HG02571 (cell line): ENCODE data around the gene FAM186B.
A peak's percentile ranks its signal among the peaks of the same experiment; 100 is the strongest.

Experiments used
- ATAC-seq: cut with Tn5 transposase; IDR thresholded peaks from one replicate; pipeline ENCODE4 v1.9.1; 2021; ENCODE audit warnings: mild to moderate bottlenecking, moderate library complexity; ENCODE audit not compliant: unreplicated experiment

FAM186B gene

DNA sequence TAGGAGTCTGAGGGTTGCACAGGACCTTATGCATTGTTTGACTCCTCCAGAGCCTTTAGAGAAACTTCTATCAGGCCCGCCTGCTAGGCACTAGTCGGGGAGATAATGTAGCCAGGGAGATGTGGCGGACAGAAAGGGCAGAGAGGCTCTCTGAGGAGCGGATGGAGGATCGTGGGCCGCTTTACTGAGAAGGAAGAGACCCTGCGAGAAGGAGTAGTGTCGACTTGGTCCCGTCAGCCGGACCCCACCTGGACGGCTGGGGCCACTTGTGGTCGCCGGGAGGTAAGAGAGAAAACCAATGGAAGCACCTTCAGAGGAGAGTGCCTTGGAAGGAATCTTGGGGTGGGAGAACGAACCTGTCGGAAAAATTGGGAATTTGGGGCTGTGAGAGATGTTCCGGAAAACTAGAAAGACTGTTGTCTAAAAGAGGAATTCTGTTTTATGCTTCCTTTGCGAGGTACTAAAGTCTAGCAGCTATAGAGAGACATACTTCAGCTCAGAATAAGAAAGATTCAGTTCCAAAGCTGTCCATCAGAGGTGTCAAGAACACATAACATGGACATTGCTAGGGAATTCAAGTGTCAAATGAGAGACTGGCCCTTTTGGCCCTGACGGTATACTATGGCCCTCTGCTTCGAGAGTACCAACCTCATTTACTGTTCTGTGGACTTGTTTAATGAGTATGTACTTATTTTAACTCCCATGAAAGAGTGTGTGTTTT lies 36.8 kb downstream of the FAM186B start:
- peak; percentile 26 for ATAC-seq

DNA sequence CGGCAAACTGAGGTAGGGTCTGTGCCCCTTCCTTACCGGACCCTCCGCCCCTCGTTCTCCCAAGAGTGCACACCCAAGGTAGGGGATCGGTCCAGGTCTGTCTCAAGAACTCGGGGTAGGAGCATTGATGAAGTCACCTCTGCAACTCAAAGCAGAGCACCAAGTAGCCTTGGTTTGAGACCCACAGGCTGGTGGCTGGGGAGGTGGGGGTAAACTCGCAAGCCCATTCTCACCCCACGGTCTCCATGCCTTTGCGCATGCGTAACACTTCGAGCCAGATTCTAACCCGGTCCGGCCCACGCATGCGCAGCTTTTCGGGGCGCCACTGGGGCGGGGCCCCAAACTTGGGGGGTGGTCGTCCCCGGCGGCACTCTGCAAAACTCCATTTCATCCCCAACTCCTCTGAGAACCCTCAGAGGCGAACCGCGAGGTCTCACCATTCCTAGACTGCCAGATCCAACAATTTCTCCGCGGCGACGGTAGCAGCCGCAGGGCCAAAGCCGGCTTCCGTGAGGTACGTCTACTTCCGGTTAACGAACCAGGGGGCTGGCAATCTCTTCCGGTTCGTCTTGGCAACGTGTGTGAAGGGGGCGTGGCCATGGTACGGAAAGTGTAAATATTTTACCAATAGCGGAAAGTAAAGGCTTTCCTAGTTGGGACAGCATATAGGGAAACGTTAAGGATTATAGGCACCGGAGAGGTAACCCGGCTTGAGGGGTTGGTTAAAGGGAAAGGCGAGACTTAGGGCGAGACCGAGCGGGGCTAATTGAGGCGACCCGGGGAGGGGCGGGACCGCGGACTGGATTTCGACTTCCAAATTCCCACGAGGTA lies 37.6 kb downstream of the FAM186B start, which contains the start of gene MCRS1:
TSS of gene MCRS1 (minus strand) at position 532 of the 831 bp plus-strand sequence. CDS start 1,411 bp downstream, outside the sequence.
- peak; percentile 84 for ATAC-seq

DNA sequence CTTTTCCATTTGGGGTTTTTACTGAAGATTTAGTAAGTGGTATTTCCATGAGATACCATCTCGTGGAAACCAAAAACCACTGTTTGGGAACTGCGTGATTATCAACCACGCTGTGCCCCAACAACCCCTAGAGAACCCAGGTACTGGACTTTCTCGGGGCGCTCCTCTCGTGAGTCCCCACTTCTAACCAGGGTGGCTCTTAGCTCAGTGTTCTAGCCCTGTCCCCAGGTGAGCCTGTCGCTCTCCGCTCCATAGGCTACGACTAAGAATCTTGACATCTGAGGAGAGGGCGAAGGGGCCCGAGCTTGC lies 38.2 kb downstream of the FAM186B start:
- no peak for ATAC-seq

DNA sequence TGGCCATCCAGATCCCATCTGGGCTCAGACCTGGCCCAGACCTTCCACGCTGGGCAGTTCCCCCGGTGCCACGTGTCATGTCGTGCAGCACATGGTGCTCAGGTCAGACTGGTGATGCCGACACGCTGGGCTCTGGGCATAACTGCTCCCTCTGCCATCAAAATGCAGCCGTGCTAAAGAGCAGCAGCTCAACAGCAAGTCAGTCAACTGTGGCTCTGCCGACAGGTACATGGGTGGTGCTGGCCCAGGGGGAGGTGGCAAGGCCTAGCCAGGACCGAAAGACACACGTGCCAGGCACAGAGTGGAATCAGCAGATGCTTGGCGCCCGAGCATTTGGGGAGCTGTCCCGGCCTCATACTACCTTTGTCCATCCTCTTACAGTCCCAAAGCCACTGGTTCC lies 39.1 kb downstream of the FAM186B start:
- no peak for ATAC-seq

DNA sequence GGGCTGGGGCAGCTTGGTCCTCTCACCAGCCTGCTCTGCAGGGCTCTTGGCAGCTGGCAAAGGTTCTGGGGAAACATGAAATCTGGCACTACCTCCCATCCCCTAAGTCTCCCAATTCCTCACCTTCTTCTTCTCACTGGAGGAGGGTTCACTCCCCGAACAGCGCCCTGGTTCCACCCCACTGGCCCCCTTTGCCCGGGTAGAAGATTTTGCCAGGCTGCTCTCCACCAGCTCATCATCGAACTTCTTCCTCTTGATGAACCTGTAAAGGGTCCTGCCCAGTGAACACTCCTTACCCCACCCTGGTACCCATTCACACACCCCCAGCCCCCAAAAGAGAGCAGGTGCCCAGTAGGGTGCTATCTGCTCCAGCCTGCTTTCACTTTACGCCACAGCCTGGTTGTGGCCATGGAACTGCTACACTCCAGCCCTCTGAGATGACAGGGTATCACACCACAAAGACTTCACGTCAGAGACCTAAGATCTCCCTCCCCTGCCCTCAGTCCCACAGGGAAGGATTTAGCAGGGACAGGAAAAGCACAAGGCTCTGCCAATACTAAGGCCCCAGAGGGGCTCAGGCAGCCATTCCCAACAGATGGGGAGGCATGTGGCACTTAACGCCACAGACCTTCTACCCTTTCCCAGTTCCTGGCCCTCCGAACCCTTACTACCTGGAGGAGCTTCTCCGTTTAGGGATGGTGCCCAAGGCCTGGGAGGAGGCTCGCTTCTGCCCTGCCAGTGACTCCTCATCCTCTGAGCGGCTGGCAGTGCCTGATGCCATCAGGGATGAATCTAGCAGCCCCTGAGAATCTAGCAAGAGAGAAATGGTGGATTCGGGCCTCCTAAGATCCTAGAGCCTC lies 39.8 kb downstream of the FAM186B start:
- no peak for ATAC-seq

DNA sequence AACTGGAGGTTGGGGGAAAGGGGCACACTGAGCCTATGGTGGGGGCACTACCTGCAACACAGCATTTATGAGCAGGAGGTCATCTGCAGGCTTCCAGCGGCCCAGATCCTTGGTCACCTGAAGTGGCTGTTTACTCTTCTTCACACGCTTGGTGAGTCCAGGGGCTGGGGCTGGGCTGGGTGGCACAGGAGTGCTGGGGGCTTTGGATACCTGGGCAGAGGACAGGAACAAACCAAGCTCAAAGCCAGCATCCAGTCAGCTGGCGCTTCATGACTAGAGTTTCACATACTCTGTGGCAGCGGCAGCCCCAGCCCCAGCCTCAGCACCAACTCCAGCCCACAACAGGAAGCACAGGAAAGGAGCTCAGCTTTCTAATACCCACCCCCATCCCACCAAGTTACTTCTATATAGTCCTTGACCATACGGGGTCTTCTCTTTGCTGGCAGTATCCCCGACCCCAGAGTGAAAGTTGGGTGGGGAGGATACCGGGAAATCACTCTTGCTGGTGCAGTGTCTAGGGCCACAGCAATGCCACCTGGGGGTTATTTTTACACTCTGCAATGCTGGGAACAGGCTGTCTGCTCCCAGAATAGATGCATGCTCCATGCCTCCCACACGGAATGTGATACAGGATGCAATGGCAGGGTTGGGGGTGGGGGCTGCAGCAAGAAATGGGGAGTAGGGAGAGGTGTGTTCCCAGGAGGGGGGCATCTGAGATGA lies 40.6 kb downstream of the FAM186B start:
- ATAC-seq: no peak

DNA sequence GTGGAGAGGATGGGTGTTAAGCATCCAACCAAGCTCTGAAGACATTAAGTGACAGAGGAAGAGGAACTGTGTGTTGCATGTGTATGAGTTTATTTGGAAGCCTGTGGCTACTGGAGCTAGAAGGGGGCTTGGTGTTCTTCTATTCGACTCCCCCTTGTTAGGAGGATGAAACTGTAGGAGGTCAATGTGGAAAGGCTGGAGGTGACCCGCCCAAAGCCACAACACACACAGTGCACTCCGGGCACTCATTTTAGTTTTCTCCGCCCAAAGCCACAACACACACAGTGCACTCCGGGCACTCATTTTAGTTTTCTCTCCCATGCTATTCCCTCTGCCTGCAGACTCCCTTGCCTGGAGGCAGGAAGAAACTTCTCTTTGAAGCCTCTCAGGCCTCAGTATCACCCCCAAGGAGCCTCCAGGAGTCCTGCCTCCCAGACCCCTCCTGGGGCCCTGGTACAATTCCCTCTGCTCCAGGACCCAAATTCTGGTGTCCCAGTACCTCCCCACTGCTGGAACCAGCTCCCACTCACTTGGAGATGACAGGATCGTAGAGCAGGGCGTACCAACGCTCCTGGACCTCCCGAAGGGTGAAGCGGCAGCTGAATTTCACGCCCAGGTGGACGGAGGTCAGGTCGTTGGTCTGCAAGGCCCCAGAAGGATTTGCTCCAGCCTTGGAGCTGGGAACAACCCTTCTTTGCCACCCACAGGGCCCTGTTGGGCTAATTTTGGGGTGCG lies 41.3 kb downstream of the FAM186B start:
- no peak for ATAC-seq

DNA sequence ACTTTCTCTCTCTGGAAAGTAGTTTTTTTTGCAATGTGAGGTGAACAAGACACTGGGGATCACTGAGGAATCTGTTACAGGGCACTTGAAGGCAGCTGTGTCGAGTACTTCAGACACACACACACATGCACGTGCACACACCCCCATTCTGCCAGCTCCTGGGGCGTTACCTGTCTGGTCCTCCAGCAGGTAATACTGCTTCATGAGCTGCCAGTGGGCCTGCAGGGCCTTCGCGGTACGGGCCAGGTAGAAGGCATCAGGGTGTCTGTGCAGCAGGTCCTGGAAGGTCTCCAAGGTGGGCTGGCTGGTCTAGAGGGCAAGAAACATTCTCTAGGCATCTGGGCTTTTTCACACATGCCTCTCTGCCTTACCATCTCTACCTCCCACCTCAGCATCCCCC lies 42.6 kb downstream of the FAM186B start:
- ATAC-seq: no peak

DNA sequence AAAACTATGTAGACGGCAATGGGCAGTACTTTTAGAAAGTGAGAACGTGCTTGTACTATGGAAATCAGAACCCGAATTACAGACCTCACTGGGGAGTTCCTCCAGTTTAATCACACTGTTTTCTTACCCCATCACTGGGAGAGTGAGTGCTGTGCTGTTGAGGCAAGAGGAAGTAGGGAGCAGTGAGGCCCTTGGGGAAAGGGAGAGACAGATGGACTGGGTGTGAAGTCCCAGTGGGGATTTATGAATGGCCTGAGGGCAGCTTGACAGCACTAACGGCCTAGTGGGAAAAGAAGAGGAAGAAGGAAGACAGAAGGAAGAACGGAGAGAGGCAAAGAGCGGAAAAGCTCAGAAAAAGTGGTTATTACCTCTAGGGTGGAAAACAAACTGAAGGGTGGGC lies 43.2 kb downstream of the FAM186B start:
- no peak for ATAC-seq

DNA sequence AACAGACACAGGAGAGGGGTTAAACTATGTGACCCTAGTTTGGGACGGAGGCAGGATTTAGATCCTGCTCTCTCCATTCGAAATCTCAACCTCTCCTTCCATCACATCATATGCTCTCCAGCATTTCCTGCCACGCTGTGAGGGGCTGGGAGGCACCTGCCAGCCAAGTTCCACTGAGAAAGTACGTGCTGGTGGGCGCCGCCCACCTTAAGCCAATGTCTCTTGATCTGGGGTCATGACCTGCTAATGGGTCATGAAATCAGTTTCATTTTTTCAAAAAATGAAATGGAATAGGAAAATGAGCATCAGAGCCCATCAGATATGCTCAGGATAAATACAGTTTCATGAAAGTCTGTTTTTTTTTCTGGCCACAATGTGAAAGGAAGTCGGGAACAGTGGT lies 44.7 kb downstream of the FAM186B start:
- ATAC-seq: no peak

DNA sequence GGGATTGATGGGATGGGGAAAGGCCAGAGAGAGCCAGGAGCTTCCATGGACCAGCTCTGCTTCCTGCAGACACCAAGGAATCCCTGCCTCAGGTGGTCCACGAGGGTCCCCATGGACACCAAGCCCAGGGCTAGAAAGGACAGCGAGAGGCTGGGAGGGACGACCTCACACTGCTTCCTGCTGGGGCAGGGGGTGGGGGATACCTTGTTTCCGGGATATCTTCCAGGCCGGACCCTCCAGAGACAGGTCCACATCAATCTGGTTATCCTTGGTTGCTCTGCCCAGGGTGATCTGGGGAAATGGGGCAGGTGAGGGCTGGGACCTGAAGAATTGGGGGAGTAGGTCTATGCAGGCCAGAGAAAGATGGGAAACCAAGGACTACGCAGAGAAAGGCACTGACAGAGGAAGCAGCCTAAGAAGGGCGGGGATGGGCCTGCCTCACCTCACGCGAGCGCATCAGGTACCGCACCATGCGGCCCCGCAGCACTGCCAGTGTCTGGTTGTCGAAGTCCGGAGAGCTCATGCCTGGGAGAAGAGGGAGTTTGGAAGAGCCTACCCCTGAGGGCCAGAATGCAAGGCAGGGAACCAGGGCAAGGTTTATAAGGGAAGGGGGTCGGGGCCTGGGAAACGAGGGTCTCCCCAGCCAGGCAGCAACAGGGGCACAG lies 46.3 kb downstream of the FAM186B start:
- no peak for ATAC-seq

DNA sequence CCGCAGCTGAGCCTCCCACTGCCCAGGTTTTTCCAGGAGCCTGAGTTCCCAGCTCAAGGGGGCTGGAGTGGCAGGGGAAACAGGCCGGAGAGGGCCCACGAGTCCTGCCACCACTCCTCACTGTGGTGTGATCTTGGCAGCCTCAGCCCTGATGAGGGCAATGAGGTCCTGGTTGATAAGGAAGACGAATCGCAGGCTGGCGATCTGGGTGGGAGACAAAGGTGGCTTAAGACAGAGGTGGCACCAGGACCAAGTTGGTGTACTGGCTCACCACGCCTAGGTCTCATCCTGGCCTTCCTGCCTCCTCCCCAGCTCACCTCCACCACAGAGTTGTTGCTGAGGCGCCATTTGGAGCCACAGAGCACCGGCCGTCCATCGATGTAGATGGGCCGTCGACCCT lies 46.9 kb downstream of the FAM186B start:
- ATAC-seq: no peak

DNA sequence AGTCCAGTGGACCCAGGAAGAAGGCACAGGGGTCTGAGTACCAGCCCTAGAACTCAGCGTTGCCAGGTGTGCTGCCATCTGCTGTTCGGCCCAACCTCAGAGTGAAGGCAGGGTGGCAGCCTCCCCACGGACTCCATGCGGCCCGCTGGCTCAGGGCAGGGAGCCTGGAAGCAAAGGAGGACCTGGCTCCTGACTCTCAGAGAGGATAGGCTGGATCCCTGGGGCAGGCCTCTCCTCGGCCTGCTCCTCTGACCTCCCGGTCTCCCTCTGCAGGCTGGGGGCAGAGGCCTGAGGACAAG lies 47.6 kb downstream of the FAM186B start:
- ATAC-seq: no peak

DNA sequence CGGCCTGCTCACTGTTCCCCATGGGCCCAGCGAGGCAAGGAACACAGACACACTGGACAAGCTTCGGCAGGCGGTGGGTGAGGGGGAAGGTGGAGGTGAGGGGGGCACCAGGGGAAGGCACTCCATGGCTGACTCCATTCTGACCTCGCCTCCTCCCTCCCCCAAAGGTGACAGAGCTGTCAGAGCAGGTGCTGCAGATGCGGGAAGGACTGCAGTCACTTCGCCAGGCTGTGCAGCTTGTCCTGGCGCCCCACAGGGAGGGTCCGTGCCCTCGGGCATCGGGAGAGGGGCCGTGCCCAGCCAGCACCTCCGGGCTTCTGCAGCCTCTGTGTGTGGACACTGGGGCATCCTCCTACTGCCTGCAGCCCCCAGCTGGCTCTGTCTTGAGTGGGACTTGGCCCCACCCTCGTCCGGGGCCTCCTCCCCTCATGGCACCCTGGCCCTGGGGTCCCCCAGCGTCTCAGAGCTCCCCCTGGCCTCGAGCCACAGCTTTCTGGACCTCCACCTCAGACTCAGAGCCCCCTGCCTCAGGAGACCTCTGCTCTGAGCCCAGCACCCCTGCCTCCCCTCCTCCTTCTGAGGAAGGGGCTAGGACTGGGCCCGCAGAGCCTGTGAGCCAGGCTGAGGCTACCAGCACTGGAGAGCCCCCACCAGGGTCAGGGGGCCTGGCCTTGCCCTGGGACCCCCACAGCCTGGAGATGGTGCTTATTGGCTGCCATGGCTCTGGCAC lies 48.1 kb downstream of the FAM186B start:
- no peak for ATAC-seq

DNA sequence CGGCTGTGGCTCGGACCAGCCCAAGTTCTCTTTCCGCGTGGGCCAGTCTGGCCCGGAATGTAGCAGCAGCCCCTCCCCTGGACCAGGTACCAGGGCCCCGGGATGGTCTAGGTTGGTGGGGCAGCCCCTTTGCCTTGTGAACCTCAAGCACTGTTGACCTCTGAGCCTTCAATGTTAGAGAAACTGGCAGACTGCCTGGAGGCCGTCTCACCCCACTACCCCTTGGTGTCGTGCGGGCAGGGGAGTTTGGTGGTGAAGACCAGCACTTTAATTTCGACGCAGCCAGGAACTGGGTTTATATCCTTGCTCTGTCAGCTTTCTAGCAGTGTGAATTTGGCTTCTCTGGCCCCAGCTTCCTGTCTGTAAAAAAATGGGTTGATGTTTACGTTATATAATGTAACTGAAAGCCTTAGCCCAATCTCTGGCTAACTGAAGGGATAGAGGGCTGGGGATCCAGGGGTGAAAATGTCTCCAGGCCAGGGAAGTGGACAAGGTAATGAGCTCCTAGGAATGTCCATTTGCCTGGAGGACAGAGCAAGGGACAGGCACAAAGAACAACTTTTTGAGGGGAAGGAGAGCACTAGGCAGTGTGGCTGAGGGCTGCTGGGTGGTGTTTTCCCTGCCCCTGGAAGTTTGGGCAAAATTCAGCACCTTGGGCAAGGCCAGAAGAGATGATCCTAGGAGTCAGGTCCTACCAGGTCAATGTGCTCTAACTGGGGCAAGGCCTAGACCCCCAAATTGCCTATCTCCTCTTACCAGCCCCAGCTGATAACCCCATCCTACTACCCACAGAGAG lies 48.9 kb downstream of the FAM186B start:
- ATAC-seq: no peak

DNA sequence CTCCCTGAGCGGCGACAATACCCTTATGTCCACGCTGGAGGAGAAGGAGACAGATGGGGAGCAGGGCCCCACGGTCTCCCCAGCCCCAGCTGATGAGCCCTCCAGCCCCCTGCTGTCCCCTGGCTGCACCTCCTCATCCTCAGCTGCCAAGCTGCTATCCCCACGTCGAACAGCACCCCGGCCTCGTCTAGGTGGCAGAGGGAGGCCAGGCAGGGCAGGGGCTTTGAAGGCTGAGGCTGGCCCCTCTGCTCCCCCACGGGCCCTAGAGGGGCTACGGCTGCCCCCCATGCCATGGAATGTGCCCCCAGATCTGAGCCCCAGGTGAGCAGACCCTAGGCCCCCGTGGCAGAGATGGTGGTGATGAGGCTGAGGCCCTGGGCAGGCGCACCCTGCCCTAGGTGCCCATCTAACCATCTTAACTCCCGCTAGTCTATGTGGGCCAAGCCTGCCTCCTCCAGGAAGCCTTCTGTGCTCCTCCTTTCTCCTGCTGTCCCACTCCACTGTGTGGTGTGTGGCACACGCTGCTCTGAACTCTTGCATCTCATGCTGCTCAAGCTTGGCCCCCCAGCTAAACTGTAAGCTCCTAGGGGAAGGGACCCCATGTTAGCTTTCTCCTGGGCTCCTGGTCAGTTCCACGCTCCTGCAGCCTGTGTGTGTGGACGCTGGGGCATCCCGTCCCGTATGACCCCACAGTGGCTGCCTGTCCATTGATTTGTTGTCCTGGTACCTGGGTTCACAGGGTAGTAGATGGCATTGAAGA lies 49.6 kb downstream of the FAM186B start:
- no peak for ATAC-seq

DNA sequence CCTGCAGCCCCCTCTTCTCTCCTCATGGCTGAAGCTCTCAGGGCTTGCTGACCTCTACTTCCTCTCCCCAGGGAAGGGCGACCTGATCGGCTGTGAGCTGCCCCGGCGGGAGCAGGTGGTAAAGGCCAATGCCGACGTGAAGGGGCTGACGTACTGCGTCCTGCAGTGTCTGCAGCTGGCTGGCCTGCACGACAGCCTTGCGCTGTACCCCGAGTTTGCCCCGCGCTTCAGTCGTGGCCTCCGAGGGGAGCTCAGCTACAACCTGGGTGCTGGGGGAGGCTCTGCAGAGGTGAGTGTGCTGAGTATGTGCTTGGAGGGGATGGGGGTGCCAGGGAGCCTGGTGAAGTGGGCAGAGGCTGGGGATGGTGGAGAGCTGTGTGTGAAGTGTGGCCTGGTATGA lies 51.2 kb downstream of the FAM186B start:
- no peak for ATAC-seq
